ENCODE measurements around the gene GPR162.
"Not testable (repeated sequence)": the region's sequence is repeated elsewhere in the genome, so short reads cannot be mapped to it uniquely, and the experiment has no call there.

The GPR162 gene

GRCh38 chr12:6873094-6874014 lies 51.7 kb downstream of the GPR162 start, which contains the start of gene SPSB2:
Gene SPSB2 (minus strand): TSS chr12:6873303. CDS start chr12:6872901, 402 bp downstream.
- DNase-seq (ENCODE audit: low spot score): peak; percentile 94

- not testable (repeated sequence) for DNase-seq (ENCODE audit: low spot score)
Measured at GRCh38 chr12:6874015-6874368, 52.4 kb downstream of the GPR162 start.

All from kidney capillary endothelial cell (primary cell).